H1 (cell line): ENCODE measurements around the gene SLC7A10. TPM values are rescaled to one million over a fixed set of nuclear protein-coding genes. Genes with fewer than 3 reads are reported as not detected.

Source experiments
- CTCF ChIA-PET: fragments of 300-600 bp; sonication (Branson Sonifier 250); formaldehyde crosslinking; loops from one replicate; lab custom pipeline; 2021; ENCODE audit not compliant: partially characterized antibody; lab: Charles Lee
- POLR2A ChIA-PET: fragments of 300-600 bp; sonication (Branson Sonifier 250); formaldehyde crosslinking; loops from one replicate; lab custom pipeline; 2021; ENCODE audit warnings: inconsistent platforms; ENCODE audit not compliant: partially characterized antibody; lab: Charles Lee
- DNase-seq, 2 experiments: peaks; one replicate each; pipeline versions ENCODE4 v3.0.0 to v3.0.0-alpha.2; 2010 to 2022; ENCODE audit warnings: low spot score in 2 of 2, low read depth in 1 of 2, mixed read lengths in 1 of 2
- FAIRE-seq: peaks from 2 replicates; lab custom pipeline; 2011; peaks lifted over from hg19 to GRCh38; lab: Jason Lieb, UNC
- H2AFZ ChIP-seq: 2 replicates; pipeline ENCODE4 v1.8.1; 2012; ENCODE audit warnings: low read length, inconsistent platforms
- H2AK5ac ChIP-seq: 2 replicates; pipeline ENCODE4 v1.6.1; 2013; ENCODE audit warnings: low read depth, low read length
- H2BK120ac ChIP-seq: replicated peaks from 2 replicates; pipeline ENCODE3; 2013; ENCODE audit warnings: low read depth, low read length, inconsistent platforms
- H2BK12ac ChIP-seq: 2 replicates; pipeline ENCODE4 v1.6.1; 2013; ENCODE audit warnings: low read depth, low read length
- H2BK15ac ChIP-seq: 2 replicates; pipeline ENCODE4 v1.6.1; 2013; ENCODE audit warnings: low read length
- H2BK20ac ChIP-seq: 2 replicates; pipeline ENCODE4 v1.6.1; 2013; ENCODE audit warnings: low read length
- H2BK5ac ChIP-seq: 2 replicates; pipeline ENCODE4 v1.6.1; 2013; ENCODE audit warnings: low read depth, low read length
- H3K14ac ChIP-seq: 2 replicates; pipeline ENCODE4 v1.6.1; 2013; ENCODE audit warnings: inconsistent platforms; ENCODE audit not compliant: insufficient read length
- H3K18ac ChIP-seq: 2 replicates; pipeline ENCODE4 v1.6.1; 2013; ENCODE audit warnings: low read length; ENCODE audit errors: extremely low read depth
- H3K23ac ChIP-seq: 2 replicates; pipeline ENCODE4 v1.6.1; 2013; ENCODE audit warnings: inconsistent platforms; ENCODE audit not compliant: insufficient read length
- H3K23me2 ChIP-seq: 2 replicates; pipeline ENCODE4 v1.6.1; 2013; ENCODE audit warnings: low read depth, low read length
- H3K27ac ChIP-seq: 2 replicates; pipeline ENCODE4 v1.6.1; 2011; ENCODE audit warnings: low read depth, low read length, inconsistent platforms
- H3K27me3 ChIP-seq, 4 experiments: replicated peaks in 1 of 4; 1 replicate in 1 of 4; 2 replicates in 3 of 4; pipeline versions ENCODE4 v1.6.1 to v1.8.1; 2011 to 2013; ENCODE audit warnings: low read length in 3 of 4, mild to moderate bottlenecking in 3 of 4, inconsistent platforms in 2 of 4, mixed read lengths in 2 of 4, moderate library complexity in 1 of 4; ENCODE audit not compliant: control insufficient read depth in 3 of 4, insufficient read depth in 3 of 4; ENCODE audit errors: extremely low read depth in 1 of 4
- H3K36me3 ChIP-seq, 4 experiments: 2 replicates each; pipeline versions ENCODE4 v1.6.1 to v1.8.1; 2011 to 2013; ENCODE audit warnings: mild to moderate bottlenecking in 4 of 4, low read length in 3 of 4, moderate library complexity in 2 of 4, control low read depth in 1 of 4, inconsistent platforms in 1 of 4; ENCODE audit not compliant: insufficient read depth in 4 of 4, control insufficient read depth in 2 of 4
- H3K4ac ChIP-seq: replicated peaks from 2 replicates; pipeline ENCODE3; 2013; ENCODE audit warnings: low read length, low read depth, mixed read lengths, inconsistent platforms; ENCODE audit not compliant: insufficient read length
- H3K4me1 ChIP-seq, 4 experiments: replicated peaks in 1 of 4; 1 replicate in 1 of 4; 2 replicates in 3 of 4; pipeline versions ENCODE4 v1.6.1 to v1.8.1; 2011 to 2013; ENCODE audit warnings: low read length in 3 of 4, inconsistent platforms in 2 of 4, mixed read lengths in 1 of 4; ENCODE audit not compliant: insufficient read depth in 4 of 4, control insufficient read depth in 3 of 4
- H3K4me2 ChIP-seq, 2 experiments: 2 replicates each; pipeline versions ENCODE4 v1.6.1 to v1.8.1; 2011 to 2013; ENCODE audit warnings: low read depth in 2 of 2, low read length in 2 of 2, control low read depth in 1 of 2, inconsistent platforms in 1 of 2, mild to moderate bottlenecking in 1 of 2; ENCODE audit not compliant: insufficient read depth in 1 of 2
- H3K4me3 ChIP-seq, 4 experiments: fragments of 200-600, 300-600 bp in 1 of 4; sonication (generic), shearing (Covaris generic), sonication (Bioruptor Twin) in 1 of 4; 2 replicates each; pipeline versions ENCODE4 v1.5.1 to v1.8.1; 2011 to 2016; ENCODE audit warnings: low read length in 4 of 4, low read depth in 3 of 4, control low read depth in 2 of 4, inconsistent platforms in 2 of 4, mild to moderate bottlenecking in 2 of 4, mixed read lengths in 1 of 4, moderate library complexity in 1 of 4; ENCODE audit not compliant: insufficient read depth in 2 of 4; ENCODE audit errors: extremely low read depth in 1 of 4
- H3K56ac ChIP-seq: replicated peaks from 2 replicates; pipeline ENCODE3; 2013; ENCODE audit warnings: low read depth, mild to moderate bottlenecking, mixed read lengths, low read length, inconsistent platforms; ENCODE audit not compliant: insufficient read length
- H3K79me1 ChIP-seq: 2 replicates; pipeline ENCODE4 v1.6.1; 2013; ENCODE audit warnings: low read depth, low read length, control low read depth
- H3K79me2 ChIP-seq, 2 experiments: 2 replicates each; pipeline versions ENCODE4 v1.6.1 to v1.8.1; 2012 to 2013; ENCODE audit warnings: low read length in 2 of 2, mild to moderate bottlenecking in 2 of 2, inconsistent platforms in 1 of 2; ENCODE audit not compliant: insufficient read depth in 2 of 2, control insufficient read depth in 1 of 2
- H3K9ac ChIP-seq, 4 experiments: replicated peaks in 1 of 4; 1 replicate in 1 of 4; 2 replicates in 3 of 4; pipeline versions ENCODE4 v1.6.1 to v1.8.1; 2011 to 2013; ENCODE audit warnings: low read depth in 3 of 4, low read length in 3 of 4, control low read depth in 2 of 4, mild to moderate bottlenecking in 2 of 4, moderate library complexity in 2 of 4, inconsistent platforms in 1 of 4; ENCODE audit errors: extremely low read depth in 1 of 4
- H3K9me3 ChIP-seq, 2 experiments: 2 replicates each; pipeline versions ENCODE4 v1.6.1 to v1.8.1; 2012 to 2013; ENCODE audit warnings: mild to moderate bottlenecking in 2 of 2, moderate library complexity in 2 of 2, control low read depth in 1 of 2, inconsistent platforms in 1 of 2, low read depth in 1 of 2, low read length in 1 of 2, mixed read lengths in 1 of 2; ENCODE audit not compliant: insufficient read depth in 2 of 2
- H4K20me1 ChIP-seq, 2 experiments: replicated peaks in 1 of 2; 2 replicates each; pipeline versions ENCODE3 to v1.8.1; 2011 to 2013; ENCODE audit warnings: inconsistent platforms in 2 of 2, low read length in 2 of 2, mild to moderate bottlenecking in 1 of 2; ENCODE audit not compliant: insufficient read depth in 2 of 2, control insufficient read depth in 1 of 2
- H4K5ac ChIP-seq: 2 replicates; pipeline ENCODE4 v1.6.1; 2013; ENCODE audit warnings: low read length, low read depth, mixed read lengths, inconsistent platforms; ENCODE audit not compliant: insufficient read length
- H4K8ac ChIP-seq: 2 replicates; pipeline ENCODE4 v1.8.0; 2013; ENCODE audit warnings: mild to moderate bottlenecking, moderate library complexity, low read length, inconsistent platforms; ENCODE audit not compliant: insufficient read depth; ENCODE audit errors: extremely low read depth
- H4K91ac ChIP-seq: replicated peaks from 2 replicates; pipeline ENCODE3; 2013; ENCODE audit warnings: low read length, mixed read lengths, inconsistent platforms; ENCODE audit not compliant: insufficient read length
- PHF8 ChIP-seq: fragments of 200-600 bp; sonication (generic); conservative IDR thresholded peaks from 2 replicates; pipeline ENCODE4 v1.7.1; 2012; ENCODE audit warnings: low read depth, mild to moderate bottlenecking, inconsistent platforms, low read length, moderate library complexity
- POLR2AphosphoS5 ChIP-seq: IDR thresholded peaks from 2 replicates; pipeline ENCODE4 v1.6.1; 2011; ENCODE audit warnings: low read depth, low read length
- RNF2 ChIP-seq: fragments of 200-900, 300-1000 bp; sonication (generic); IDR thresholded peaks from 2 replicates; pipeline ENCODE4 v1.7.1; 2016; ENCODE audit warnings: borderline replicate concordance, low read depth, mild to moderate bottlenecking, antibody characterized with exemption, low read length; ENCODE audit not compliant: poor library complexity, severe bottlenecking; ENCODE audit errors: missing control alignments
- TAF1 ChIP-seq: IDR thresholded peaks from 2 replicates; pipeline ENCODE4 v1.6.1; 2011; ENCODE audit warnings: mild to moderate bottlenecking, low read depth, low read length
- TCF12 ChIP-seq: IDR thresholded peaks from 2 replicates; pipeline ENCODE4 v1.6.1; 2011; ENCODE audit warnings: low read depth, mild to moderate bottlenecking, low read length
- YY1 ChIP-seq: IDR thresholded peaks from 2 replicates; pipeline ENCODE4 v1.6.1; 2011; ENCODE audit warnings: low read depth, mild to moderate bottlenecking, low read length
- WGBS, 2 experiments: shearing (Covaris generic) in 1 of 2; methylation state at CpG; one replicate each; pipeline versions ENCODE4 v1.1.6 to v1.1.7; 2013 to 2015; ENCODE audit warnings: low lambda C conversion rate in 2 of 2, mixed read lengths in 2 of 2, inconsistent platforms in 1 of 2, low coverage in 1 of 2, missing lambda C conversion rate in 1 of 2; ENCODE audit not compliant: insufficient replicate concordance in 2 of 2, insufficient coverage in 1 of 2, insufficient read length in 1 of 2; ENCODE audit errors: extremely low coverage in 1 of 2, missing lambda C conversion rate in 1 of 2; 5-methylcytosine and 5-hydroxymethylcytosine counted together
- polyA plus RNA-seq, 7 experiments: library from polyadenylated mRNA; depleted of rRNA in 3 of 7; stranded (reverse) in 5 of 7; unstranded in 2 of 7; fragments of >200 nt in 5 of 7; fragments of 200-250 nt in 2 of 7; gene quantifications; 1 replicate in 5 of 7; 2 replicates in 1 of 7; 4 replicates in 1 of 7; pipeline versions ENCODE4 v1.2.1 to v1.2.3, GENCODE V29; 2011 to 2013; ENCODE audit warnings: missing spikeins in 2 of 7, mixed read lengths in 2 of 7
- total RNA-seq: library from RNA; stranded (reverse); fragmentation: NEBNext Ultra II Directional; extraction: Animal tissue kit (Norgen Biotek cat#: 25700); gene quantifications from 2 replicates; pipeline ENCODE4 v1.2.1, GENCODE V29; 2021

The SLC7A10 gene
- total and polyA plus RNA-seq, 2 of the 8 experiments (the other 6 are each of a cell fraction or from before 2014, with no cell fraction given): 3.7 to 7.1 TPM

DNA sequence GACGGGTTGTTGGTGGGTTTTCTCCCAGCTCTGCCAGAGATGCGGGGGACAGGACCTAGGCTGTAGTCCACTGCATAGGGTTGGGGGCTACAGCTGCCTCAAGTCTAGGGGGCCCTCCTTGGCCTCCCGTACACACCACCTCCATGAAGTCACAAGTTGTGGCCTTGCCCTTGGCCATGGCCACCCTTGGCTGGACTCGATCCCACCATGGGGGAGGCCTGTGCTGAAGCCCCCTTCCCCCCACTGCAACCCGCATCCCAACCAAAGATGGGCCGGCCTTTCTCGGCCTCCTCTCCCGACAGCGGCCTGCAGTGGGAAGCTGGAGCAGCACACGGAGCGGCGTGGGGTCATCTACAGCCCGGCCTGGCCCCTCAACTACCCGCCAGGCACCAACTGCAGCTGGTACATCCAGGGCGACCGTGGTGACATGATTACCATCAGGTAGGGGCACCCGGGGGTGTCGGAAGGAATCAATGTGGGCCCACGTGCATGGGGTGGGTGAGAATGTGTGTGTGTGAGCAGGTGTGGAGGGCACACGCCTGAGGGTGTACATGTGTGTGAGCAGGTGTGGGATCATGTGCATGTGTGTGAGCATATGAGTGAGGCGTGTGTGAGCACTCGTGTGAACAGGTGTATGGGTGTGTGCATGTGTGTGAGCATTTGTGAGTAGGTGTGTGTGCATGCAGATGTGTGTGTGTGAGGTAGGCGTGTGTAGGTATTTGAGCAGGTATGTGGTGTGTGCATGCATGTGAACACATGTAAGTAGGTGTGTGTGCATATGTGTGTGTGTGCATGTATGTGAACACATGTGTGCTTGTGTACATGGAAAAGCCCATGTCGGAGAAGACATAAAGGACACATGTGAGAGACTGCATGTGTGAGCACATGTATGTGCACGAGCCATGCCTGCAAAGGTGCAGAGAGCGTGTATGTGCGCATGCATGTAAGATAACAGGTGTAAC, 22.8 kb downstream of the SLC7A10 start:
- no peak overlapping the region for H3K14ac ChIP-seq
- H3K4ac ChIP-seq: no peak overlapping the region
- no peak overlapping the region for H2AK5ac ChIP-seq
- H3K79me1 ChIP-seq: peaks cover 3% of the 10 kb centered on the region; the same call in 1 of the 2 replicates
- H3K9me3 ChIP-seq: no peaks in the 10 kb centered on the region
- 0 out of 2 replicates have a peak overlapping the region, but pooled peaks have one; percentile 17 for H2BK12ac ChIP-seq
- no peak overlapping the region for H4K5ac ChIP-seq
- H2BK120ac ChIP-seq: no peak overlapping the region
- H3K18ac ChIP-seq: no peak overlapping the region
- no peaks in the 10 kb centered on the region for H3K4me1 ChIP-seq
- H2AFZ ChIP-seq: no peak overlapping the region
- no peaks in the 10 kb centered on the region for H3K79me2 ChIP-seq
- no peak overlapping the region for H4K91ac ChIP-seq
- peaks cover 4 to 8% of the 10 kb centered on the region in 2 experiments for H4K20me1 ChIP-seq
- no peak overlapping the region; the same call in 1 of the 2 replicates for H2BK5ac ChIP-seq
- POLR2A ChIA-PET: interaction anchor here (1.2 to 1.4 kb wide), 2 partner anchors 9 to 11 kb away, joined by 3 to 4 read pairs; no protein-coding TSS in a partner anchor
- no peak overlapping the region for H3K9ac ChIP-seq
- H3K23me2 ChIP-seq: no peaks in the 10 kb centered on the region
- H3K27me3 ChIP-seq: no peaks in the 10 kb centered on the region
- no peak overlapping the region for H3K23ac ChIP-seq
- TF ChIP-seq PHF8: no peak
- TF ChIP-seq YY1: no peak
- TF ChIP-seq POLR2AphosphoS5: no peak
- no peak for TF ChIP-seq RNF2
- TF ChIP-seq TCF12: no peak
- no peak for TF ChIP-seq TAF1
- DNase-seq: no peak
- FAIRE-seq: no peak
- 0 out of 2 replicates have a peak overlapping the region, but pooled peaks have one; percentile 5 for H2BK15ac ChIP-seq
- H2BK20ac ChIP-seq: no peak overlapping the region
- peaks cover 0 to 28% (median 2%) of the 10 kb centered on the region in 4 experiments; a peak in 4 of 8 replicates for H3K36me3 ChIP-seq
- CTCF ChIA-PET: interaction anchor here (0.7 to 1.4 kb wide), 2 partner anchors 18 to 22 kb away, joined by 3 to 4 read pairs; no protein-coding TSS in a partner anchor
- no peak overlapping the region for H3K27ac ChIP-seq
- H3K56ac ChIP-seq: no peak overlapping the region
- no peak overlapping the region for H3K4me3 ChIP-seq
- no peak overlapping the region for H3K4me2 ChIP-seq
- 89% methylated on average over 26 of the region's 27 CpGs; no CpG with 5 or more reads in 1 of the 2 experiments for WGBS, 2 experiments
- H4K8ac ChIP-seq: peak overlapping the region; percentile 35
